ENCODE results near the gene GNA15.

- TF ChIP-seq POLR2A (IDR thresholded peaks at IDR 0.05) (no peak), CTCF (IDR thresholded peaks at IDR 0.05) (no peak)
Measured at GRCh38 chr19:3152419-3152780, 16.6 kb downstream of the GNA15 start.

Measured in esophagus squamous epithelium (tissue), 4 donors.